ENCODE measurements around the gene TOM1L2.
"Not testable (repeated sequence)": the region's sequence is repeated elsewhere in the genome, so short reads cannot be mapped to it uniquely, and the experiment has no call there.

Gene TOM1L2

GRCh38 chr17:17813725-17814095, 158.5 kb downstream of the TOM1L2 start:
- H3K4me1 ChIP-seq (ENCODE audit: insufficient read depth, low read length): peaks cover 17% of the 10 kb centered on the region
- no peak overlapping the region for H3K27ac ChIP-seq (ENCODE audit: low read depth, low read length)
- 92% methylated on average over 16 of the region's 16 CpGs for WGBS
- H3K9ac ChIP-seq (ENCODE audit: low read depth, low read length): no peak overlapping the region
- H3K9me3 ChIP-seq (ENCODE audit: insufficient read depth, low read depth, low read length): no peaks in the 10 kb centered on the region
- H3K4me3 ChIP-seq (ENCODE audit: low read length): no peak overlapping the region
- peaks cover 52% of the 10 kb centered on the region for H3K36me3 ChIP-seq (ENCODE audit: insufficient read depth, low read length)
- H3K27me3 ChIP-seq (ENCODE audit: insufficient read depth, low read length): peaks cover 22% of the 10 kb centered on the region

GRCh38 chr17:17813055-17813724, 159.0 kb downstream of the TOM1L2 start:
- H3K9me3 ChIP-seq (ENCODE audit: insufficient read depth, low read depth, low read length): no peaks in the 10 kb centered on the region
- peaks cover 48% of the 10 kb centered on the region for H3K36me3 ChIP-seq (ENCODE audit: insufficient read depth, low read length)
- no peak overlapping the region for H3K9ac ChIP-seq (ENCODE audit: low read depth, low read length)
- H3K4me1 ChIP-seq (ENCODE audit: insufficient read depth, low read length): peaks cover 17% of the 10 kb centered on the region
- peaks cover 26% of the 10 kb centered on the region for H3K27me3 ChIP-seq (ENCODE audit: insufficient read depth, low read length)
- H3K27ac ChIP-seq (ENCODE audit: low read depth, low read length): no peak overlapping the region
- 96% methylated on average over 25 of the region's 25 CpGs for WGBS
- no peak overlapping the region for H3K4me3 ChIP-seq (ENCODE audit: low read length)

- peaks cover 26% of the 10 kb centered on the region for H3K27me3 ChIP-seq (ENCODE audit: insufficient read depth, low read length)
- H3K9ac ChIP-seq (ENCODE audit: low read depth, low read length): no peak overlapping the region
- H3K4me1 ChIP-seq (ENCODE audit: insufficient read depth, low read length): peaks cover 17% of the 10 kb centered on the region
- H3K4me3 ChIP-seq (ENCODE audit: low read length): no peak overlapping the region
- 64% methylated on average over 59 of the region's 59 CpGs for WGBS
- H3K36me3 ChIP-seq (ENCODE audit: insufficient read depth, low read length): peaks cover 43% of the 10 kb centered on the region
- H3K27ac ChIP-seq (ENCODE audit: low read depth, low read length): no peak overlapping the region
- no peaks in the 10 kb centered on the region for H3K9me3 ChIP-seq (ENCODE audit: insufficient read depth, low read depth, low read length)
Observed at GRCh38 chr17:17812211-17813054, 159.8 kb downstream of the TOM1L2 start.

GRCh38 chr17:17811381-17812210, 160.6 kb downstream of the TOM1L2 start:
- H3K27ac ChIP-seq (ENCODE audit: low read depth, low read length): no peak overlapping the region
- peaks cover 17% of the 10 kb centered on the region for H3K4me1 ChIP-seq (ENCODE audit: insufficient read depth, low read length)
- H3K4me3 ChIP-seq (ENCODE audit: low read length): no peak overlapping the region
- no peaks in the 10 kb centered on the region for H3K9me3 ChIP-seq (ENCODE audit: insufficient read depth, low read depth, low read length)
- peaks cover 35% of the 10 kb centered on the region for H3K36me3 ChIP-seq (ENCODE audit: insufficient read depth, low read length)
- H3K9ac ChIP-seq (ENCODE audit: low read depth, low read length): no peak overlapping the region
- H3K27me3 ChIP-seq (ENCODE audit: insufficient read depth, low read length): peaks cover 26% of the 10 kb centered on the region
- 25% methylated on average over 12 of the region's 15 CpGs for WGBS

- H3K4me1 ChIP-seq (ENCODE audit: insufficient read depth, low read length): peaks cover 17% of the 10 kb centered on the region
- H3K27me3 ChIP-seq (ENCODE audit: insufficient read depth, low read length): peaks cover 26% of the 10 kb centered on the region
- H3K27ac ChIP-seq (ENCODE audit: low read depth, low read length): no peak overlapping the region
- peak overlapping the region; percentile 57 for H3K4me3 ChIP-seq (ENCODE audit: low read length)
- H3K9ac ChIP-seq (ENCODE audit: low read depth, low read length): peak overlapping the region; percentile 73; the same call in 1 of the 2 replicates
- H3K36me3 ChIP-seq (ENCODE audit: insufficient read depth, low read length): peaks cover 29% of the 10 kb centered on the region
- 15% methylated on average over 24 of the region's 27 CpGs for whole genome bisulfite sequencing
- no peaks in the 10 kb centered on the region for H3K9me3 ChIP-seq (ENCODE audit: insufficient read depth, low read depth, low read length)
Observed at GRCh38 chr17:17810895-17811248, 161.3 kb downstream of the TOM1L2 start.

GRCh38 chr17:17810084-17810894, 161.9 kb downstream of the TOM1L2 start:
- Histone ChIP-seq H3K36me3 (ENCODE audit: insufficient read depth, low read length) (peaks cover 23% of the 10 kb centered on the region), H3K4me3 (ENCODE audit: low read length) (peak overlapping the region; percentile 57), H3K27ac (ENCODE audit: low read depth, low read length) (no peak overlapping the region), H3K4me1 (ENCODE audit: insufficient read depth, low read length) (peaks cover 17% of the 10 kb centered on the region), H3K27me3 (ENCODE audit: insufficient read depth, low read length) (peaks cover 26% of the 10 kb centered on the region), H3K9ac (ENCODE audit: low read depth, low read length) (peak overlapping the region; percentile 73), H3K9me3 (ENCODE audit: insufficient read depth, low read depth, low read length) (no peaks in the 10 kb centered on the region)
- 2% methylated on average over 68 of the region's 68 CpGs for WGBS

GRCh38 chr17:17809531-17810083, 162.6 kb downstream of the TOM1L2 start:
- peaks cover 26% of the 10 kb centered on the region for H3K27me3 ChIP-seq (ENCODE audit: insufficient read depth, low read length)
- peaks cover 17% of the 10 kb centered on the region for H3K4me1 ChIP-seq (ENCODE audit: insufficient read depth, low read length)
- H3K27ac ChIP-seq (ENCODE audit: low read depth, low read length): no peak overlapping the region
- WGBS: 1% methylated on average over 49 of the region's 52 CpGs
- peak overlapping the region; percentile 73; the same call in 1 of the 2 replicates for H3K9ac ChIP-seq (ENCODE audit: low read depth, low read length)
- no peaks in the 10 kb centered on the region for H3K9me3 ChIP-seq (ENCODE audit: insufficient read depth, low read depth, low read length)
- peaks cover 17% of the 10 kb centered on the region for H3K36me3 ChIP-seq (ENCODE audit: insufficient read depth, low read length)
- H3K4me3 ChIP-seq (ENCODE audit: low read length): peak overlapping the region; percentile 57

GRCh38 chr17:17808706-17809432, 163.3 kb downstream of the TOM1L2 start:
- Histone ChIP-seq H3K4me1 (ENCODE audit: insufficient read depth, low read length) (peaks cover 17% of the 10 kb centered on the region), H3K4me3 (ENCODE audit: low read length) (peak overlapping the region; percentile 19; the same call in 1 of the 2 replicates), H3K9ac (ENCODE audit: low read depth, low read length) (no peak overlapping the region), H3K27me3 (ENCODE audit: insufficient read depth, low read length) (peaks cover 26% of the 10 kb centered on the region), H3K36me3 (ENCODE audit: insufficient read depth, low read length) (peaks cover 9% of the 10 kb centered on the region; the same call in 1 of the 2 replicates), H3K27ac (ENCODE audit: low read depth, low read length) (no peak overlapping the region), H3K9me3 (ENCODE audit: insufficient read depth, low read depth, low read length) (no peaks in the 10 kb centered on the region)
- 24% methylated on average over 15 of the region's 15 CpGs for WGBS

GRCh38 chr17:17808200-17808599, 164.0 kb downstream of the TOM1L2 start:
- Histone ChIP-seq H3K4me1 (ENCODE audit: insufficient read depth, low read length) (peaks cover 17% of the 10 kb centered on the region), H3K27me3 (ENCODE audit: insufficient read depth, low read length) (peaks cover 26% of the 10 kb centered on the region)
- H3K9ac ChIP-seq (ENCODE audit: low read depth, low read length); H3K9me3 ChIP-seq (ENCODE audit: insufficient read depth, low read depth, low read length); H3K36me3 ChIP-seq (ENCODE audit: insufficient read depth, low read length); H3K4me3 ChIP-seq (ENCODE audit: low read length); H3K27ac ChIP-seq (ENCODE audit: low read depth, low read length): not testable (repeated sequence)
- over 99% methylated on average over 4 of the region's 5 CpGs for WGBS

GRCh38 chr17:17807440-17807839, 164.8 kb downstream of the TOM1L2 start:
- Histone ChIP-seq H3K27ac (ENCODE audit: low read depth, low read length) (no peak overlapping the region), H3K9me3 (ENCODE audit: insufficient read depth, low read depth, low read length) (no peaks in the 10 kb centered on the region), H3K36me3 (ENCODE audit: insufficient read depth, low read length) (no peaks in the 10 kb centered on the region), H3K27me3 (ENCODE audit: insufficient read depth, low read length) (peaks cover 26% of the 10 kb centered on the region), H3K4me1 (ENCODE audit: insufficient read depth, low read length) (peaks cover 17% of the 10 kb centered on the region), H3K4me3 (ENCODE audit: low read length) (no peak overlapping the region), H3K9ac (ENCODE audit: low read depth, low read length) (no peak overlapping the region)
- WGBS: 92% methylated on average over 5 of the region's 5 CpGs
